Measurements from ENCODE around the gene ASF1B.
"Not testable (repeated sequence)": the region's sequence is repeated elsewhere in the genome, so short reads cannot be mapped to it uniquely, and the experiment has no call there.

ASF1B gene

GRCh38 chr19:14136509-14137281, at the start of gene ASF1B:
TSS of gene ASF1B (minus strand) at chr19:14136589. CDS start at chr19:14136456, 133 bp downstream.
- DNase-seq (ENCODE audit: low read depth), result peak; percentile 100
- peak within 1 kb of the TSS; percentile 79 for H3K4me3 ChIP-seq (ENCODE audit: low read depth, low read length)

- H3K4me3 ChIP-seq (ENCODE audit: low read depth, low read length), result not testable (repeated sequence)
Measured at GRCh38 chr19:14185691-14186090, 49.3 kb upstream of the ASF1B start.

GRCh38 chr19:14185158-14185557, 48.8 kb upstream of the ASF1B start:
- no peak overlapping the region for H3K4me3 ChIP-seq (ENCODE audit: low read depth, low read length)
- DNase-seq (ENCODE audit: low read depth), result no peak

More at GRCh38 chr19:14185691-14186090, 49.3 kb upstream of the ASF1B start:
- DNase-seq (ENCODE audit: low read depth), result not testable (repeated sequence)

- no peak overlapping the region for H3K4me3 ChIP-seq (ENCODE audit: low read depth, low read length)
- no peak for DNase-seq (ENCODE audit: low read depth)
Measured at GRCh38 chr19:14183741-14184350, 47.5 kb upstream of the ASF1B start.

- DNase-seq (ENCODE audit: low read depth), result no peak
- H3K4me3 ChIP-seq (ENCODE audit: low read depth, low read length), result no peak overlapping the region
Measured at GRCh38 chr19:14182476-14182875, 46.1 kb upstream of the ASF1B start.

- DNase-seq (ENCODE audit: low read depth), result no peak
- no peak overlapping the region for H3K4me3 ChIP-seq (ENCODE audit: low read depth, low read length)
Measured at GRCh38 chr19:14181906-14182305, 45.5 kb upstream of the ASF1B start.

GRCh38 chr19:14181199-14181598, 44.8 kb upstream of the ASF1B start:
- not testable (repeated sequence) for H3K4me3 ChIP-seq (ENCODE audit: low read depth, low read length); DNase-seq (ENCODE audit: low read depth)

GRCh38 chr19:14177496-14178074, 41.2 kb upstream of the ASF1B start:
- H3K4me3 ChIP-seq (ENCODE audit: low read depth, low read length), result no peak overlapping the region
- no peak for DNase-seq (ENCODE audit: low read depth)

GRCh38 chr19:14175351-14175792, 39.0 kb upstream of the ASF1B start:
- no peak for DNase-seq (ENCODE audit: low read depth)
- H3K4me3 ChIP-seq (ENCODE audit: low read depth, low read length), result no peak overlapping the region

- DNase-seq (ENCODE audit: low read depth), result no peak
- H3K4me3 ChIP-seq (ENCODE audit: low read depth, low read length), result no peak overlapping the region
Measured at GRCh38 chr19:14174883-14175282, 38.5 kb upstream of the ASF1B start.

- H3K4me3 ChIP-seq (ENCODE audit: low read depth, low read length), result no peak overlapping the region
- no peak for DNase-seq (ENCODE audit: low read depth)
Measured at GRCh38 chr19:14168993-14169392, 32.6 kb upstream of the ASF1B start.

- no peak overlapping the region for H3K4me3 ChIP-seq (ENCODE audit: low read depth, low read length)
- DNase-seq (ENCODE audit: low read depth), result no peak
Measured at GRCh38 chr19:14168259-14168972, 32.0 kb upstream of the ASF1B start.

GRCh38 chr19:14167576-14168138, 31.3 kb upstream of the ASF1B start:
- H3K4me3 ChIP-seq (ENCODE audit: low read depth, low read length), result no peak overlapping the region
- DNase-seq (ENCODE audit: low read depth), result no peak

- no peak for DNase-seq (ENCODE audit: low read depth)
- no peak overlapping the region for H3K4me3 ChIP-seq (ENCODE audit: low read depth, low read length)
Measured at GRCh38 chr19:14166999-14167575, 30.7 kb upstream of the ASF1B start.

- no peak overlapping the region for H3K4me3 ChIP-seq (ENCODE audit: low read depth, low read length)
- DNase-seq (ENCODE audit: low read depth), result no peak
Measured at GRCh38 chr19:14165990-14166830, 29.8 kb upstream of the ASF1B start.

GRCh38 chr19:14164724-14165493, 28.5 kb upstream of the ASF1B start:
- H3K4me3 ChIP-seq (ENCODE audit: low read depth, low read length), result no peak overlapping the region
- DNase-seq (ENCODE audit: low read depth), result no peak

GRCh38 chr19:14164082-14164481, 27.7 kb upstream of the ASF1B start:
- H3K4me3 ChIP-seq (ENCODE audit: low read depth, low read length), result no peak overlapping the region
- DNase-seq (ENCODE audit: low read depth), result no peak

GRCh38 chr19:14162871-14163297, 26.5 kb upstream of the ASF1B start:
- DNase-seq (ENCODE audit: low read depth), result no peak
- H3K4me3 ChIP-seq (ENCODE audit: low read depth, low read length), result no peak overlapping the region
